ENCODE data around the gene INO80E. TPM values are rescaled to one million over a fixed set of nuclear protein-coding genes. Genes with fewer than 3 reads are reported as not detected.

Gene INO80E
- total and polyA plus RNA-seq, 2 donors, result 22.3 to 82.3 TPM

- no peak for DNase-seq (ENCODE audit: extremely low spot score)
- WGBS, result 52% methylated on average over 7 of the region's 7 CpGs
- H3K4me3 ChIP-seq (ENCODE audit: low read depth, low read length), result no peak overlapping the region
- H3K4me1 ChIP-seq (ENCODE audit: insufficient read depth), result no peaks in the 10 kb centered on the region
- peaks cover 4% of the 10 kb centered on the region for H3K36me3 ChIP-seq (ENCODE audit: insufficient read depth)
- H3K27ac ChIP-seq (ENCODE audit: low read depth), result no peak overlapping the region
Measured at GRCh38 chr16:29992344-29992967, 3.6 kb upstream of the INO80E start.

GRCh38 chr16:29993191-29993902 is 2.7 kb upstream of the INO80E start:
- 86% methylated on average over 25 of the region's 25 CpGs for WGBS
- Histone ChIP-seq H3K36me3 (ENCODE audit: insufficient read depth) (peaks cover 4% of the 10 kb centered on the region), H3K4me3 (ENCODE audit: low read depth, low read length) (no peak overlapping the region), H3K4me1 (ENCODE audit: insufficient read depth) (no peaks in the 10 kb centered on the region), H3K27ac (ENCODE audit: low read depth) (no peak overlapping the region)
- DNase-seq (ENCODE audit: extremely low spot score), result no peak

GRCh38 chr16:29993903-29994599 is 2.0 kb upstream of the INO80E start:
- H3K36me3 ChIP-seq (ENCODE audit: insufficient read depth), result peaks cover 4% of the 10 kb centered on the region

GRCh38 chr16:29994600-29995323 is 1.3 kb upstream of the INO80E start:
- Histone ChIP-seq H3K27ac (ENCODE audit: low read depth) (no peak overlapping the region), H3K36me3 (ENCODE audit: insufficient read depth) (peaks cover 4% of the 10 kb centered on the region), H3K4me3 (ENCODE audit: low read depth, low read length) (peak overlapping the region; percentile 65), H3K4me1 (ENCODE audit: insufficient read depth) (no peaks in the 10 kb centered on the region)
- no peak for DNase-seq (ENCODE audit: extremely low spot score)
- WGBS, result 10% methylated on average over 24 of the region's 24 CpGs

More at GRCh38 chr16:29993903-29994599, 2.0 kb upstream of the INO80E start:
- no peak overlapping the region for H3K4me3 ChIP-seq (ENCODE audit: low read depth, low read length)
- no peaks in the 10 kb centered on the region for H3K4me1 ChIP-seq (ENCODE audit: insufficient read depth)
- no peak for DNase-seq (ENCODE audit: extremely low spot score)
- H3K27ac ChIP-seq (ENCODE audit: low read depth), result no peak overlapping the region
- 85% methylated on average over 9 of the region's 9 CpGs for WGBS

- under 1% methylated on average over 53 of the region's 53 CpGs for WGBS
- Histone ChIP-seq H3K36me3 (ENCODE audit: insufficient read depth) (peaks cover 4% of the 10 kb centered on the region), H3K4me1 (ENCODE audit: insufficient read depth) (no peaks in the 10 kb centered on the region), H3K27ac (ENCODE audit: low read depth) (peak within 1 kb of the TSS; percentile 87), H3K4me3 (ENCODE audit: low read depth, low read length) (peak within 1 kb of the TSS; percentile 65)
- DNase-seq (ENCODE audit: extremely low spot score), result peak; percentile 49
Measured at GRCh38 chr16:29995324-29995910, 624 bp upstream of the INO80E start, which contains the start of gene HIRIP3. TSS of gene HIRIP3 (minus strand) at chr16:29995617. CDS start at chr16:29995605, 12 bp downstream.

GRCh38 chr16:29996766-29997250 is 767 bp downstream of the INO80E start:
- Histone ChIP-seq H3K36me3 (ENCODE audit: insufficient read depth) (no peaks in the 10 kb centered on the region), H3K4me1 (ENCODE audit: insufficient read depth) (no peaks in the 10 kb centered on the region), H3K27ac (ENCODE audit: low read depth) (no peak overlapping the region), H3K4me3 (ENCODE audit: low read depth, low read length) (peak overlapping the region; percentile 65)
- no peak for DNase-seq (ENCODE audit: extremely low spot score)
- WGBS, result 22% methylated on average over 9 of the region's 9 CpGs

- no peaks in the 10 kb centered on the region for H3K36me3 ChIP-seq (ENCODE audit: insufficient read depth)
- 91% methylated on average over 6 of the region's 6 CpGs for WGBS
- no peak for DNase-seq (ENCODE audit: extremely low spot score)
- no peak overlapping the region for H3K4me3 ChIP-seq (ENCODE audit: low read depth, low read length)
- H3K4me1 ChIP-seq (ENCODE audit: insufficient read depth), result no peaks in the 10 kb centered on the region
- no peak overlapping the region for H3K27ac ChIP-seq (ENCODE audit: low read depth)
Measured at GRCh38 chr16:29999605-30000004, 3.6 kb downstream of the INO80E start.

GRCh38 chr16:30000735-30001631 is 4.9 kb downstream of the INO80E start:
- no peak overlapping the region for H3K4me3 ChIP-seq (ENCODE audit: low read depth, low read length)
- no peak overlapping the region for H3K27ac ChIP-seq (ENCODE audit: low read depth)
- no peaks in the 10 kb centered on the region for H3K4me1 ChIP-seq (ENCODE audit: insufficient read depth)
- no peak for DNase-seq (ENCODE audit: extremely low spot score)
- no peaks in the 10 kb centered on the region for H3K36me3 ChIP-seq (ENCODE audit: insufficient read depth)
- 78% methylated on average over 33 of the region's 33 CpGs for WGBS

GRCh38 chr16:30002614-30003346 is 6.7 kb downstream of the INO80E start:
- WGBS, result 83% methylated on average over 19 of the region's 19 CpGs
- Histone ChIP-seq H3K27ac (ENCODE audit: low read depth) (no peak overlapping the region), H3K4me3 (ENCODE audit: low read depth, low read length) (no peak overlapping the region), H3K36me3 (ENCODE audit: insufficient read depth) (no peaks in the 10 kb centered on the region), H3K4me1 (ENCODE audit: insufficient read depth) (no peaks in the 10 kb centered on the region)
- DNase-seq (ENCODE audit: extremely low spot score), result no peak

- H3K36me3 ChIP-seq (ENCODE audit: insufficient read depth), result no peaks in the 10 kb centered on the region
- H3K4me3 ChIP-seq (ENCODE audit: low read depth, low read length), result no peak overlapping the region
- DNase-seq (ENCODE audit: extremely low spot score), result no peak
- WGBS, result 83% methylated on average over 17 of the region's 17 CpGs
- no peaks in the 10 kb centered on the region for H3K4me1 ChIP-seq (ENCODE audit: insufficient read depth)
- no peak overlapping the region for H3K27ac ChIP-seq (ENCODE audit: low read depth)
Measured at GRCh38 chr16:30003670-30004423, 7.8 kb downstream of the INO80E start.

- WGBS, result 81% methylated on average over 19 of the region's 19 CpGs
Measured at GRCh38 chr16:30004424-30004776, 8.4 kb downstream of the INO80E start.

More at GRCh38 chr16:30004424-30004776, 8.4 kb downstream of the INO80E start:
- no peaks in the 10 kb centered on the region for H3K4me1 ChIP-seq (ENCODE audit: insufficient read depth)
- no peak overlapping the region for H3K27ac ChIP-seq (ENCODE audit: low read depth)
- no peaks in the 10 kb centered on the region for H3K36me3 ChIP-seq (ENCODE audit: insufficient read depth)
- no peak overlapping the region for H3K4me3 ChIP-seq (ENCODE audit: low read depth, low read length)
- no peak for DNase-seq (ENCODE audit: extremely low spot score)
